Right renal pelvis (tissue), 4 donors: Measurements from ENCODE around the gene PTPRQ. TPM values are rescaled to one million over a fixed set of nuclear protein-coding genes. Genes with fewer than 3 reads are reported as not detected.
A peak's percentile ranks its signal among the peaks of the same experiment; 100 is the strongest.

Source experiments
- DNase-seq, 4 donors: peaks; one replicate each; pipeline ENCODE4 v3.0.0-alpha.2; 2013; ENCODE audit warnings: low read depth in 4 of 4, low spot score in 3 of 4, missing footprints in 1 of 4
- polyA plus RNA-seq, 4 donors: library from polyadenylated mRNA; unstranded; fragments of 120-200 nt; gene quantifications; one replicate each; pipeline ENCODE4 v1.2.1, GENCODE V29; 2013; ENCODE audit not compliant: insufficient read length in 4 of 4

PTPRQ gene
- polyA plus RNA-seq, 4 donors, result 16.3 to 31.5 (median 22.9) TPM

GRCh38 chr12:80549298-80549697 lies 105.3 kb downstream of the PTPRQ start:
- DNase-seq, result no peak

GRCh38 chr12:80551897-80552296 lies 107.9 kb downstream of the PTPRQ start:
- DNase-seq, result no peak

- DNase-seq, result no peak
Observed at GRCh38 chr12:80553316-80553715, 109.3 kb downstream of the PTPRQ start.

- no peak for DNase-seq
Observed at GRCh38 chr12:80556566-80556965, 112.5 kb downstream of the PTPRQ start.

GRCh38 chr12:80559766-80560165 lies 115.7 kb downstream of the PTPRQ start:
- no peak for DNase-seq

- peak; percentile 21 to 40 (median 37) for DNase-seq
Observed at GRCh38 chr12:80565271-80565670, 121.2 kb downstream of the PTPRQ start.

GRCh38 chr12:80567401-80567800 lies 123.4 kb downstream of the PTPRQ start:
- no peak for DNase-seq

- DNase-seq, result no peak
Observed at GRCh38 chr12:80576641-80577418, 132.8 kb downstream of the PTPRQ start.

GRCh38 chr12:80580254-80580653 lies 136.2 kb downstream of the PTPRQ start:
- no peak for DNase-seq

- DNase-seq, result no peak
Observed at GRCh38 chr12:80581783-80582182, 137.7 kb downstream of the PTPRQ start.

- no peak for DNase-seq
Observed at GRCh38 chr12:80582431-80582830, 138.4 kb downstream of the PTPRQ start.

GRCh38 chr12:80589077-80589476 lies 145.0 kb downstream of the PTPRQ start:
- no peak for DNase-seq

- no peak for DNase-seq
Observed at GRCh38 chr12:80590085-80590484, 146.1 kb downstream of the PTPRQ start.

GRCh38 chr12:80593766-80594165 lies 149.7 kb downstream of the PTPRQ start:
- DNase-seq, result no peak

- DNase-seq, result no peak
Observed at GRCh38 chr12:80596509-80596908, 152.5 kb downstream of the PTPRQ start.

GRCh38 chr12:80598004-80598606 lies 154.1 kb downstream of the PTPRQ start:
- no peak for DNase-seq

- DNase-seq, result no peak
Observed at GRCh38 chr12:80602455-80602854, 158.4 kb downstream of the PTPRQ start.

GRCh38 chr12:80607361-80608135 lies 163.5 kb downstream of the PTPRQ start:
- DNase-seq, result no peak

- no peak for DNase-seq
Observed at GRCh38 chr12:80617733-80618132, 173.7 kb downstream of the PTPRQ start.

GRCh38 chr12:80620281-80620680 lies 176.2 kb downstream of the PTPRQ start:
- no peak for DNase-seq

- DNase-seq, result no peak
Observed at GRCh38 chr12:80622271-80622670, 178.2 kb downstream of the PTPRQ start.

GRCh38 chr12:80625051-80625450 lies 181.0 kb downstream of the PTPRQ start:
- no peak for DNase-seq
